SIG-M5 (cell line): ENCODE measurements around the gene FBXW9.
"Not testable (repeated sequence)": the region's sequence is repeated elsewhere in the genome, so short reads cannot be mapped to it uniquely, and the experiment has no call there.

Experiments
- DNase-seq: peaks from one replicate; lab custom pipeline; 2025; lab: John Stamatoyannopoulos, UW

FBXW9 gene

DNA sequence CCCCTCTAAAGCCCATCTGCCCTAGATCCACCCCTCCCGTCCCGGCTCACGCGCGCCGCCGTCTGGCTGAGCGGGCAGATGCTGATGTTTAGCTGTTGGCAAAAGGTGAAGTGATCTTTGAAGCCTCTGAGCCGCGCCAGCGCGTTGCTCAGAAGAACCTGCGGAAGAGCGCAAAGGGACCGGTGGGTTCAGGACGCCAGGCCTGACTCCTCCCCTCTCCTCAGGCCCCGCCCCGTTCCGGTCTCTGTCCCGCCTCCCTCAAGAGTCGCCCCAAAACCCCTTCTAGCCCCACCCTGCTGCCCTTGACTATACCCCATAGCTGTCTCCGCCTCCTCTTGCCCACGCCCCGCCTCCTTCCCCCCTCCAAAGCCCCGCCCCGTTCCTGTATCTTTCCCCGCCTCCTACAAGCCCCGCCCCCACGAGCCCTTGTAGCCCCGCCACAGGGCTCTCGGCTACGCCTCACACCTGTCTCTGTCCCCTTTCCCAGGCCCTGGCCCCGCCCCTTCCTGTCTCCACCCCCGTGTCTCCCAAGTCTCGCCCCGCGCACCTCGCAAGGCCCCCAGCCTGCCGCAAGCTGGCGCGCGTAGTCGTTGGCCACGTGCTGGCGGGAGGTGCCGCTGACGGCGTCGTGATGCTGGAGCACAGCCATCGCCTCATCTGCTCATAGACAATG is 39.4 kb downstream of the FBXW9 start:
- DNase-seq: no peak

DNA sequence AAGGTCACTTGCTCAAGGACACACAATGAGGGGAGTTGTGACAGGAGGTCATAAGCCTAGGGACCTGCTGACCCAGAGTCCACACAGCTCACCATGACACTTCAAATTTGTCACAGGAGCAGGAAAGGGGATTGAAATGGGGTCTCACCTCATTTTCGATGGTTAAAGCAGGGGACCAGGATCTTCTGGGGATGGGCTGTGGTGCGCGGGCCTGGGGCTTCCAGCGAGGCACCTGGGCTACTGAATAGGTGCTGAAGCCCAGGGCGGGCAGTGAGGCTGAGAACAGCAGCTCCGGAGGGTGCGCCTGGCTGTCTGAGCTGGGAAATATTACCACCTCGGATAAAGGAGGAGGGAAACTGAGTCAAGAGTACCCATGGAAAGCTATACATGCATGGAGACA is 40.9 kb downstream of the FBXW9 start:
- DNase-seq: no peak

DNA sequence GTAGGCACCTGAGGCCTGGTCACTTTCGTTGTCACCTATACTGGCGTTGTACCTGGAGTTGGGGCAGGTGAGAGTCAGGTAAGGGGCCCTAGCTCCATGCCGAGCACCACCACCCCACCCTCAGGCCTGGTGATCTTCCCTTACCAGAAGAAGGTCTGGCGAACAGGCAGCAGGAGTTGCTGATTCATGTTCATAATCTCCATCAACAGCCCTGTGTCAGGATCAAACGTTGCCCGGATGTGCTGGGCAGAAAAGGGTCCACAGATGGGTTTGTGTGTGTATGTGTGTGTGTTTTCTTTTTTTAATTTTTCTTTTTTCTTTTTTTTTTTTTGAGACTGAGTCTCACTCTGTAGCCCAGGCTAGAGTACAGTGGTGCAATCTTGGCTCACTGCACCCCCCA is 44.2 kb downstream of the FBXW9 start:
- DNase-seq: no peak

DNA sequence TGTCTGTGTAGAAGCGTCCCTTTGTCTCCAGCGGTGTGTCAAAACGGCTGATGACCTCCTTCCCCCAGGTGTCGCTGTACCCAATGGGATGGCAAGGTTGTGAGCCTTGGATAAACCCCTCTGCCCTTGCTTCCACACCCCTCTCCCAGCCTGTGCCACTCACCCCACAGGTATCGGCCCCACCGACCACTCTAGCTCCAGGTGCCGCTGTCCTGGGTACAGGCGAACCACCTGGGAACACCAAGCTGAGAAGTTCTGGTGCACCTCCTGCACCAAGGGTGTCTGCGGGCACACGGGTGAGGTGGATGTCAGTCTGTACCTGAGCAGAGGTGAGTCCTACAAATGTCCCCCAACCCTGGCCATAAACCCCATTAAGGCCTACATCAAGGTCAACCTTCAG is 46.5 kb downstream of the FBXW9 start:
- DNase-seq: no peak

DNA sequence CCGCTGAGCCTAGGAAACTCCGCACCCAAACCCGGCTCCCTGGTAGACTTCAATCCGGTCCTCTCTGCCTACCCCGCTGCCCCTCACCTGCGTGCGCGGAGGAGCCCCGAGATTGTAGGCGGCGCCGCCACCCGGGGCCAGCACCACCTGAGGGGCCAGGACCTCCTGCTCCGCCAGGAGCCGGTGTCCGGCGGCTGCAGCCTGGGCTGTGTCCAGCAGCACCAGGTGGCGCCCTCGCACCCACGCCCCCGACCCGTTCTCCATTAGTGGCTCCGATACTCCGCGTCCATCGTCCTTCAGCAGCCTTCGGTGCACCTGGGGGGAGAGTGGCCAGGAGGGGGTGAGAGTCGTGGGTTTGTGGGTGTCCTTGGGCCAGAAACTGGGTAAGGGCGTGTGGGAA is 48.3 kb downstream of the FBXW9 start:
- no peak for DNase-seq

DNA sequence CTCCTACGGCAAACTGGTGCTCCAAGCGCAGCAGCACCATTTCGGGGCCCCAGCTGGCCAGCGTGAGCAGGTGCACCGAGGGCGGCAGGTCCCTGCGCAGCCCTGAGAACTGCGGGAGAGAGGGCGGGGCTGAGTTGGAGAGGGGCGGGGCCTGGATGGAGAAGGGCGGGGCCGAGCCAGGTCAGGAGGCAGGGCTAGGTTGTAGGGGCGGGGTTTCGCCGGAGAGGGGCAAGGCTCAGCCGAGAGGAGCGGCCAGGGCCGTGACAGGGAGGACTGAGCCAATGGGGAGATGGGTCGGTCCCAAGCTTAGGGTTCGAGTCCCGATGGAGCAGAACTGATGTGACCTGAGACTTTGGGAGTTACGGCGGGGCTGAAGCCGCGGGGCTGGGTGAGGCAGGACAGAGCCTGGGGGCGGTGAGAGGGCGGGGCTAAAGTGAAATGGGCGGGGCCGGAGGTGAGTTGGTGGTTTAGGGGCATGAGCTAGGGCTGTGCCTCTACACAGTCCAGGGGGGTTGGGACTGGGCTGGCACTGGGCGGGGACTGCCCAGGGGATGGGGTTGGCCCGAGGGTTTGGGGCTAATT is 48.9 kb downstream of the FBXW9 start:
- DNase-seq: no peak

DNA sequence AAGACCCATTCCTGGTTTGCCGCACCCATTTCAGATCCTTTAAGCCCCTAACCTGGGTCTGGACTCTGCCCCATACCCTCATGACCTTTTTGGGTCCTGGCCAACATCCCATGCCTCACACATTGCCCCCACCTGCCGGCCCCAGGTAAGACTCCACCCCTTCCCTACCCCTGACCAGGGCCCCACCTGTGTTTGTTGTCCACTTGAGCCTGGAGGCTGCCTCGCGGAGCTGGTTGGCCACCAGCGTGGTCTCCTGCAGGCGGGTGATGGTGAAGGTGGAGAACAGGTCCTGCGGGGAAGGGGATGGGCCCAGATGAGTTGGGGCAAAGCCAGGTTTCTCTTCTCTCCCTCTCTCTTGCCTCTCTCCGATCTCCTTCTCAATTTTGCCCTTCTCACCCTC is 49.4 kb downstream of the FBXW9 start:
- no peak for DNase-seq

DNA sequence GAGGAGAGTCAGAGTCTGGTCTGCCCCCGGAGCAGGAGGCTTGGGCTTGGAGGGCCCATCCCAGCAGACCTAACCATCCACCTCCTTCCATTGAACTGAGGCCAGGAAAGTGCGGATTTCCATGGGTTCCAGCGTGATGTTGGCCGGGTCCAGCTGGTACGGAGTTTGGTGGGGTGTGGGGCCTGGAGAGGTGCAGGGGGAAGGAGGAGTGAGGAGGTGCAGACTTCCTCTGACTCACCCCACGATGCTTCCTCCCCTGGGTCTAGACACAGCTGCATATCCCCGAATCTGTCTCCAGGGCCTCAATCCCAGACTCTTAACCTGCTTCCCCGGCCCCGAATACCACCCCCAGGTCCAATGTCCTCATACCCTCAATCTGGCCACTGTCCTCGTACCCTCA is 49.9 kb downstream of the FBXW9 start:
- DNase-seq: no peak

DNA sequence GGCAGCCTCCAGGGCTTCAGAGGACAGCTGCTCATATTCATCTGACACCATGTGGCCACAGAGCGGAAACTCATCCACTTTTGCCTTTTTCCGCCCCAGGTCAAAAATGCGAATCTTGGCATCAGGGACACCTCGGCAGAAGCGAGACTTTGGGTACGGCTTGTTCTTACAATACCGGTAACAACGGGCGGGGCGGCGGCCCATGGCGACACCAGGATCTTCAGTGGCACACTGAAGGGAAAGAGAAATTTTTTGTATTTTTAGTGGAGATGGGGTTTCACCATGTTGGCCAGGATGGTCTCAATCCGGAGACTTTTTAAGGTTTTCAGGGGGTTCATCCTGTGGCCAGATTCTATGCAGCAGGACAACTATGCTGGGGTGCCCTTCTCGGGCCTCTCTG is 52.7 kb downstream of the FBXW9 start:
- not testable (repeated sequence) for DNase-seq

DNA sequence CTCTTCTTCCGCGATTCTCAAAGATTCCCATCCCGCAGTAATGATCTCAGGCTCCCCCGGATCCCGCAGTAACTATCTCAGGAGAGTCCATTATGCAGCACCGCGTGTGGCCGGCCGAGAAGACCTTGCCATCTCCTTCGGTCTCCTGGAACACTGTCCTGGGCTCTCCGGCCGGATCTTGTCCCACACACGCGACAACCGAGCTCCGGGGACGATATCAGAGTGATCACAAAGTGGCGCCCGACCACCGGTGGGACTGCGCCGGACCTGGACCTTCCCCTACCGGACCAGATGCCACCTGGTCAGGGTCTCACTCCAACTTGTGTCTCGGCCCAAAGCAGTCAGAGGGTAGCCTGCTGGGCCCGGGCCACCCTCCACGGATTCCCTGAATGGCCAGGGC is 53.9 kb downstream of the FBXW9 start:
- DNase-seq: no peak

DNA sequence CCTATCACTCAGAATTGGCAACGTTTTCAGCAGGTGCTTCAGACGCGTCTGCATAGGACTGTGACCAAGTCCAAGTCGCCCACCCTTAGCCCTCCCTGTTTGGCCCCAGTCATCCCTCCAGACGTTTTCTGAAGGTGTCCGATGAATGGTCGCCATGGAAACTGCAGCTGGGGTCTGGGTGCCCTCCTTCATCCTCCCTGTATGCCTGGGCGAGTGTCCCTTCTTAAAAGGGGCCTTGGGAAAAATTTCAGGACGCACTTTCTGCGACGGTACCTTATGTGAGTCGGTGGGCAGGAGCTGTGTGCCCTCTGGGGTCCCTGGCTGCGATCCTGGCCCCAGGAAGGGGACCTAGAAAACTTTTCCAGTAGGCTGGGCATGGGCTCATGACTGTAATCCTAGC is 55.0 kb downstream of the FBXW9 start:
- no peak for DNase-seq

DNA sequence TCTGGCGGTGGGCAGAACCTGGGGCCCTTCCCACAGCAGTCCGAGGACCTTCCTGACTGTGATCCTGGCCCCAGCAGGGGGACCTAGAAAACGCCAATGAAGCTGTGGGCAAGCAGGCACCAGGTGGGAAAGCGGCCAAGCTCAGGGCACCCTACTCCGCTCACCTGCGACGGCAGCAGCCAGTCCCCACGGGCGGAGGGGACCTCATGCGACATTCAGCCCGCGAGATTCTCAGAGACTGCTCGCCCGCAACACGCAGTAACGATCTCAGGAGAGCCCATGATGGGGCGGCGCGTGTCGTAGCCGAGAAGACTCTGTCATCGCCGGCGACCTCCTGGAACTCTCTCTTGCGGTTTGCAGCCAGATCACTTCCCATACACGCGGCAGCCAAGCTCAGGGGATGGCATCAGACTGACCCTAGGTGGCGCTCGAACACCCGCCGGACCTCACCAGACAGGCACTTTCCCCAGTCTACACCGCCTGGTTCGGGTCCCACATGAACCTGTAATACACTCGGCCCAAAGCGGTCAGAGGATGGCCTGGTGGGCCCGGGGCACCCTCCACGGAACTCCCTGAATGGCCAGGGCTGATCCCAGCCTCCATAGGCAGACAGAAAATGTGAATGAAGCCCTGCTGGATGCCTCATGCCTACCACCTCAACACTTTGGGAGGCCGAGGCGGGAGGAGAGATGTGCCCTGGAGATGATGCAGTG is 56.4 kb downstream of the FBXW9 start:
- no peak for DNase-seq
